HG03354 (cell line): ENCODE results near the gene KSR2.
"Not testable (repeated sequence)": the region's sequence is repeated elsewhere in the genome, so short reads cannot be mapped to it uniquely, and the experiment has no call there.

Experiments
- ATAC-seq: cut with Tn5 transposase; IDR thresholded peaks from one replicate; pipeline ENCODE4 v1.9.1; 2021; ENCODE audit warnings: mild to moderate bottlenecking; ENCODE audit not compliant: unreplicated experiment, poor library complexity, severe bottlenecking

KSR2 gene

DNA sequence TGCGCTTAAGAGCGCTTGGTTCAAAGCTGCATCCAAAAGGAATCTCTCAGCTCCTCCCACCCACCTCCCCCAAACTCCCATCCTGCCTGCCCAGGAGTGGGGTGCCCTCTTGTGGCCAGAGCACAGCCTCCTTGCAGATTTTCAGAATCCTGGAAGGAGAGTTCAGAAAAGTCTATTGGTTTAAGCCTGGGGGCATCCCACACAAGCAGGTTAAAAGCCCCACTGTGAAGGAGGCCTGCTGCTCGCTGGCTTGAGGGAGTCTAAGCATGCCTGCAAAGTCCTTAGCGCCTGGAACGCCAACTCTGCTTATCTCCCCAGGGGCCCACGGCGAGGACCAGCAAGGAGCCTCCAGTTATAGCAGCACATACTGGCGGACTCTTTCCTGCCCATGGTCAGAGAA lies 297.1 kb downstream of the KSR2 start:
- no peak for ATAC-seq

DNA sequence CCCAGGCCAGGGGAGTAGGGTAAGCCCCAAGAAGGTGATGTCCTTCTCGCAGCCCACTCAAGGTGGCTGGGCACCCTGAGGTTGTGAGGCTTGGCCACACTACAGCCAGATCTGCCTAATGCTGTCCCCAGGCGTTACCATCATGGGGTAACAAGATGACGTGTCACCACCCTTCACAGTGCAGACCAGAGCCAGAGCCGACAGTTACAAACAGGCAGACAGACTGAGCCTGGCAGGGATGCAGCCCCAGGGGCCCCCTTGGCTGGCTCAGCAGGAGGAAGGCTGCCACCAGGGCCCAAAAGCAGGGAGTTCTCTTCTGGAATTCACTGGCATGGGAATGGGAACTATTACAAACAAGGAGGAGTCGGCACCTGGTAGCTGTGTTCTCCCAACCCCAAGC lies 304.6 kb downstream of the KSR2 start:
- ATAC-seq: no peak

DNA sequence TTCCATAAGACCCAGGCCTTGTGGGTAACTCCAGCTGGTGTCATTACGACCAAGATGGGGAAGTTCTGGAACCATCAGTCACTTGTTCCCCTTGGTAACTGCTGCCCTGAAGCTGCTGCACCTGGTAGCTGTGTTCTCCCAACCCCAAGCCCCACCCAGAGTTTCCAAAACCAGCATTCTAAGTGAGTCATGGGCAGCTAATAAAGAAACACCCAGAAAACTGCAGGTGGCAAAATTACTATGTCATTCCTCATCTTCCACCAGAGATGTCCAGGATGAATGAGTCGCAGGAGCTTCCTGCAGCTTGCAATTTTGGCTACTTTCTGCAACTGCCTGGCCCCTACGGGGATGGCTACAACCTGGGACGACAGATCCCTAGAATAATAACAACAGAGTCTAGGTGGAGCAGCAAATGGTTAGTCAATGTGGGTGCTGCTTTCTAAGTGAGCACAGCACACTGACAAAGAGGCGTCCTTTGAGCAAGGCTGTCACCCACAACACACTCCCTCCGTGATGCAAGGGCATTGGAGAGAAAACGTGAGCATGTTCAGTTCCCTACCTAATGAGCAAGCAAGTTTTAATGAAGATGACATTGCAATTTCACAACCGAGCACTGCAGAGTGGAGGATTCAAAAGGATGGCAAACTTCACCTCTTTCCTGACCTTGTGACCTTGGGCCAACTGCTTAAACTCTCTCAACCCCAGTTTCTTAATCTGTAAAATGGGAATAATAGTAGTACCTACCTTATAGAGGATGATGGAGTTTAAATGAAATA lies 306.0 kb downstream of the KSR2 start:
- ATAC-seq: no peak

DNA sequence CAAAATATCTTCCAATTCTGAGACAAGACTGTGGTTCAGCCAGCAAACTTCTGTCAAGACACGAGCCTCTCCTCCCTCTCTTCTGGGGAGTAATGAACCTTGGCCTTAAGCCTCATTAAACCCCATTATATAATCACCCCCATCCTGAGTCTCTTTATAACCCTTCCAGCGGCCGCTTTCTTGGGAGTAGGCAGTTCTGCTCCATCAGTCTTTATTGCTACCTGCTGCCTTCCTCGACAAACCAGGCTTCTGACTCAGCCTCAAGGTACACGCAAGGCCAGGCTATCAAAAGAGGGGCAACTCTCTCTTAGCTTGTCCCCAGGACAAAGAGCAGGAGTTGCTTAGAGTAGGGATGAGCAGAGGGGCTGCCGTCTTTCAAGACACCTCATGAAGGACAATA lies 306.6 kb downstream of the KSR2 start:
- no peak for ATAC-seq

DNA sequence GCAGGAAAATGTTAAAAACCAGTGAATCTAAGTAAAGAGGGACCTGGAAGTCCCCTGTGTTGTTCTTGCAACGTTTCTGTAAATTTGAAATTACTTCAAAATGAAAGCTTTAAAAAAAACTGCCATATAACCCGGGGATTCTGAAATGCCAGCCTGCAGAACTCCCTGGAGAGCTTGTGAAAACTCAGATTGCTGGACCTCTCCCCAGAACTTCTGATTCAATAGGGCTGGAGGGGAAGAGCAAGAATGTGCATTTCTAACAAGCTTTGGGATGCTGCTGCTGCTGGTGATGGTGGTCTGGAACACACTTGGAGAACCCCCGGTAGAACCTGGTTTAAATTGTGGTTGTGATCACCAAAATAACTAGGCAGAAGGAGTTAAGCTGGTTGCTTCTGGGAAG lies 307.3 kb downstream of the KSR2 start:
- ATAC-seq: no peak

DNA sequence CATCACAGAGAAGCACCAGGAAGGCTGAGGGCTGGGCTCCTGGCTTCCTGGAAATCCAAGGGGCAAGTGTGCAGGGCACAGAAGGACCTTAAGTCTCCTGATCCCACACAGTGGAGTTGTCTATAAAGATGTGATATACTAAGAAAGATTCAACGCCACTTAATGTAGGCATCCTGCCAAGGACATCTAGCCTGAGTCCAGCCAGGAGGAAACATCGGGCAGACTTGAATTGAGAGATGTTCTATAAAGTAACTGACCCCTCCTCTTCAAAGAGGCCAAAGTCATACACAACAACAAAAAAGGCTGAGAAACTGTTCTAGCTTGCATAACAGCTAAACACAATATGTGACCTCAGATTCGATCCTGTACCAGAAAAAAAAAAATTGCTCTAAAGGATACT lies 307.9 kb downstream of the KSR2 start:
- ATAC-seq: no peak

DNA sequence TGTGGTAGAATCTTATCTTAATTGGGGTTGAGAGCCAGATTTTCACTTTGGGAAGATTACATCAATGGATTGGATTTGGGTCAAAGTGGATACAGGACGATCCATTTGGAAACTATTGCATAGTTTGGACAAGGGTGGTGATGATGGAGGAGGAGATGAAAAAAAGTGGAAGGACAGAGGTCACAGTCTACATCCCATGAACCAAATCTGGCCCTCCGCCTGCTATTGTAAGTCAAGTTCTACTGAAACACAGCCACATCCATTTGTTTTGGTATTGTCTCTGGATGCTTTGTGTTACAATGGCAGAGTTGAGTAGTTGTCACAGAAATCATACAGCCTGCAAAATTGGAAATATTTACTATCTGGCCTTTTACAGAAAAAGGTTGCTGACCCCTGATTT lies 310.6 kb downstream of the KSR2 start:
- no peak for ATAC-seq

DNA sequence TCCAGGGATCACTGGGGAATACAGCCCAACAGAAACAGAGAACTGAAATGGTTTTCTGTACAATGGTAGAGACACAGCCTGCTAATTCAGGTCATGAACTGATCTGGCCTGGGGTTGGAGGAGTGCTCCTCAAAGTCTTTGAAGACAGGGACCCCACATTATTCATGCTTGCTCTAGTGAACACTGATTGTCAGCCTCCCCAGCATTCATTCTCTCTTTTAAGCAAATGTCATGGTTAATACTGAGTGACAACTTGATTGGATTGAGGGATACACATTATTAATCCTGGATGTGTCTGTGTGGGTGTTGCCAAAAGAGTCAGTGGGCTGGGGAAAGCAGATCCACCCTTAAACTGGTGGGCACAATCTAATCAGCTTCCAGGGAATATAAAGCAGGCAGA lies 319.0 kb downstream of the KSR2 start:
- no peak for ATAC-seq

DNA sequence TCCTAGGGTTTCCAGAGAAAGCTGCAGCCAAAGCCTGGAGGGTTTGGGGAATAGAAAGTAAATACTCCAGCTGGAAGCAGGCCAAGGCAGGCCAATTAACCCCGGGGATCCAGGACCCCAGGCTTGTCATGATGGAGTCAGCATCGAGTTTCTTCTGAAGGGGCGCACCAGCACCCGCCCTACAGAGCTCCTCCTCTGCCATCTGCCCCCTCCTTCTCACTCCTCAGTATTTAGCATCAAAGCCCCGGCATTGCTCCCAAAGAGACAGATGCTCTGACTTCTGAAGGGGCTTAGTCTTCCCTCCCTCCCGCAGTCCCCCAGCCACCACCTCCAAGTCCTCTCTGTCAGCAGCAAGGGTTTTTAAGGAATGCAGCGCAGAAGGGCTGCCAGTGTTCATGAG lies 322.3 kb downstream of the KSR2 start:
- ATAC-seq: no peak

DNA sequence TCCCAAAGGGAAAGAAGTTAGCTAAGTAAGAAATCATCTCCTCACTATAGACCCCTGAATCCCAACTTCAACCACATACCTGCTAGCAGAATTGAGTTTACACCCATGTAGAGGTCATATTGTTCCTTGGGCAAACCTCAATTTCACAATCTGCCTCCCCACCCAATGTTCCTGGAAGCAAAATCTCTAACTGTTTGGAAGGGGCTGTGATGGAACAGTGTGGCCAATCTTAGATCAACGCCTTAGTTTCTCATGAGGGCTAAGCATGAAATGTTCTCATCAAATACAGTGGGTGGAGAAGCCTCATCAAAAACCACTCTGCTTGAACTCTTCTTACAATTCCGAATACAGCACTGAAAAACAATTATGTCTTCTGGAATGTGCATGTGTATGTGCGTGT lies 323.3 kb downstream of the KSR2 start:
- no peak for ATAC-seq

DNA sequence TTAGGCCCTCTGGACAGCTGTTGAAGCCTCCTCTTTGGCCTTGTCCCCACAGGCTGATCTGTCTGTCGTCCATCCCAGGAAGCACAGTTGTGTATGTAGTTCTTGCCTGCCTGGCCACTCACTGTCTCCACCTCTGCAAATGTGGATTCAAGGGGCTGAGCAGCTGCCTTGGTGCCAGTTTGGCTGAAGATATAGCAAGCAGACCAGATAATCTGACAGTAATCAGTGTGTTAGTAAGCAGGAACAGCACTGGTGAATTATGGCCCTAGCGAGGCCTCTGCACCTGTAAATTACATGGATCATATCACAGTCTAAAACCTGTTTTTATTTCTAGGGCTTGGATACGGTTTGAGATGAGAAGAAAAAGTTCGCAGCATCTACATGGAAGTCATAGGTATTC lies 324.8 kb downstream of the KSR2 start:
- no peak for ATAC-seq

DNA sequence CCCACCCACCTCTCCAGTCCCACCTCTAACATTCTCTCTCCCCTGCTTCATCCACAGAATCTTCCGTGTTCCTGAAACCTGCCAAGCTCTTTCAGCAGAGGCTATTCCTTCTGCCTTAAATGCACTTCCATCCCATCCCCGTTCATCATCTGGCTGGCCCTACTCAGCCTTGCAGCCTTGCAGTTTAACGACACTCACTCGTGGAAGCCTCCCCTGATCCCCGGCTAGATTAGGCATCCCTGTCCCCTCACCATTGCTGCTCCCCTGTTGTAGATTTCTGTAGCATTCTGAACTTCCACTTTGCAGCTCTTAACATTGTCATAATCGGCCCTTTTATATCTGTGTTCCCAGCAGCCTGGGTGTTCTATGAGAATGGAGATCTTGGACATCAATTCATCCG lies 326.9 kb downstream of the KSR2 start:
- ATAC-seq: no peak

DNA sequence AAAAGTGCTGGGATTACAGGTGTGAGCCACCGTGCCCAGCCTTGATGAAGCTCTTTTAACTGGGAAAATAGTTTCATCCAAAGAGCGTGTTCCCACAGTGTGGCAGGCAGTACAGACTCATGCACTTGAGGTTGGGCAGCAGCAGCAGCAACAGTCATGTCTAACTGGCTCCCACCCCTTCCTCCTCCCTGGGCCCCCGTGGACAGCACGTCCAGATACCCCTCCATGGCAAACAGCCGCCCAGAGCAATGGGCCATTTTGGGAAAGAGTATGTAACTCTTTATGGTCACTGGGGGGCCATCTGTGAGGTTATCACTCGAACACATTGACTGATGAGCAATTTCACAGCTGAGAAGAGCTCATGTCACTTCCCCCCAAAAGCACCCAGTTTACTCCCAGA lies 328.3 kb downstream of the KSR2 start:
- ATAC-seq: no peak

DNA sequence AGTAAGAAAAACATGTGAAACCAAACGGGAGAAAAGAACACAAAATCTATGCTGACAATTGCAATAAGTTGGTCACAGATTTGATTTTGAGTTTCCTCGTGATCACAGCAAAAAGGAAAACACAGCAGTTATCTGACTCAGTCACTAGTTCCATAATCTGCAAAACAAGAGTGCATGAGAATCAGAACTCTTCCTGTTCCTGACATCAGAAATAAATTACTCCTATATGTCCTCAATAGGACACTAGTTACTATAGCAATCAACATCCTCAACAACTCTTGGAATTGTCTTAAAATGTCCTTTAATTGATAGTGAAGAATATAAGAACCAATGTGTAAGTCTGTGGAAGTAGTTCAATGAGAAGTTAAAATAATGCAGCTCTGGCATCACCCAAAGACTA lies 339.3 kb downstream of the KSR2 start:
- ATAC-seq: no peak

DNA sequence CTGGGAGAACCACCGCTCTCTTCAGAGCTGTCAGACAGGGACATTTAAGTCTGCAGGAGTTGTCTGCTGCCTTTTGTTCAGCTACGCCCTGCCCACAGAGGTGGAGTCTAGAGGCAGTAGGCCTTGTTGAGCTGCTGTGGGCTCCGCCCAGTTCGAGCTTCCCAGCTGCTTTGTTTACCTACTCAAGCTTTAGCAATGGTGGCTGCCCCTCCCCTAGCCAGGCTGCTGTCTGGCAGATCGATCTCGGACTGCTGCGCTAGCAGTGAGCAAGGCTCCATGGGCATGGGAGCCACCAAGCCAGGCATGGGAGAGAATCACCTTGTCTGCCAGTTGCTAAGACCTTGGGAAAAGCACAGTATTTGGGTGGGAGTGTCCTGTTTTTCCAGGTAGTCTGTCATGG lies 340.1 kb downstream of the KSR2 start:
- not testable (repeated sequence) for ATAC-seq

DNA sequence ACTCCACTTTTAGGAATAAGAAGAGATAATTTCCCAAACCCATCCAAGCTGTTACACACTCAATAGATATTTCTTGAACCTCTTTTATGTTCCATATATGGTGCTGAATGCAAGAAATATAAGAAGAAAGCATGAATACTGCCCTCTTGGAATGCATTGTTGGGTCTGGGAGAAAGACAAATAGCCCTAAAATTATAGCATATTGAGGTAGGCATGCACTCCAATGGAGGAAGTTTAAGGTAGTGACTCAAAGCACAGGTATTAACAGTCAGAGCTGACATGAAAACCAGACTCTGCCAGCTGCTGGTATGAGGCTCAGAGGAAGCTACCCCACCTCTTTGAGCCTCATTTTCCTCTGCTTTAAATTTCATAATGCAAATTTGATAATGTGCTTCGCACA lies 346.0 kb downstream of the KSR2 start:
- no peak for ATAC-seq

DNA sequence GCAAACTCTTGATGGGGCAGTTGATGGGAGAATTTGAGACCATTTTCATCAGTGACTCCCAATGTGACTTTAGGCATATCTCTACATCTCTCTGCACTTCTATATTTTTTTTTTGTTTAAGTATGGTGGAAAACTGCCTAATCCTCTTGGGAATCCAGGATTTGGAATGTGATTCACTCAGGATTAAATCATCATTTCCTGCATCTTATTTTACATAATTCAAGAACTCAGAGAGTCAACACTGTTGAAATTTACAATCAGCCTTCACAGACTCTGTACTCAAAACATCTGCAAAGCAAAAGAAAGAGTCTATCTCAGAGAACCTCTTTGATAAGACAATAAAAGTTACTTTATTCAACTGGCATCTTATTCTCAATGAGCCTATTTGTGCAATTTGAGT lies 346.7 kb downstream of the KSR2 start:
- ATAC-seq: no peak

DNA sequence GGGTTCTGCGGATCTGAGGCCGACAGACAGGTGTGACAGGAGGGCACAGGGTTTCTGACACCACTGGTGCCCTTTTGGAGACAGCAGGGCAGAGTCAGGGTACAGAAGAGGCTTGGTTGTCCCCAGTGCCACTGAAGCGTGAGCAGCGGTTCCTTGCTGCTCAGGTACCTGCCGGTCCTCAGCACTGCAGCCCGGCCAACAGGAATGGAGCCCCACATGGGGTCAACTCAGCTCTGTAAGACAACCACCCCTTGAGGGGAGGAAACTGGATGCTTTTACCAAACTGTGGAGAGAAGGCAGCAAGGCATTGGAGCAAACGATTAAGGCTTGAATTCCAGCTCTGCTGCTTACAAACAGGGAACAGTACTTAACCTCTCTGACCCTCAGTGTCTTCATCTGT lies 361.0 kb downstream of the KSR2 start:
- no peak for ATAC-seq

DNA sequence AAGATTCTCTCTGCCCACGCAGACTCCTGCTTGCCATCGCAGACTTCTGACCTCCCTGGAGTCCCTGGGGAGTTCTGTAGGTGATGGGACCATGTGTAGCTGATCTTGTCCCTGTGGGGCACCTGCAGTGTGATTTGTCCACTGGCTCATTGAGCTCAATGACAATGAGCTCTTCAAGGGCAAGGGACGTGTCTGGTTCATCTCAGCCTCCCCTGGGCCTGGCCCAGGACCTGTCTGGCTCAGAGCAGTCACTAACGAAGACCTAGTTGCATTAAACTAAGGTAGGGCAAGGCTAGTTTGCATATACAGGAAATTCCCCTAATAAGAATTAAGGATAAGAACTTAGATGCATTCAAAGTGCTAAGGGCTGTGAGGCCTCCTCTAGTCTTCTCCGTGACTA lies 361.8 kb downstream of the KSR2 start:
- no peak for ATAC-seq

DNA sequence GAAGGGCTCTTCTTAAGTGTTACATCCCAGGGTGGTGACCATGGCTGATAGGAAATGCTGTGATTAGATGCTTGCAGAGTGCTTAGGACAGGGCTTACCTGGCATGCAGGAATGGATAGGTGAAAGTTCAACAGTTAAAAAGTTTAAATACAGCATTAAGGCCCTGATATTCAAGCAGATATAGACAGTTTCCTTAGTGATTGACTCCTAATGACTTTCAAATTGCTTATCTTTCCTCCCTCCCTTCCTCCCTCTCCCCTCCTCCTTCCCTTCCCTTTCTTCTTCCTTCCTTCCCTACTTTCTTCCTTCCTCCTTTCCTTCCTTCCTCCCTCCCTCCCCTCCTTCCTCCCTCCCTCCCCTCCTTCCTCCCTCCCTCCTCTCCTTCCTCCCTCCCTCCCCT lies 362.8 kb downstream of the KSR2 start:
- no peak for ATAC-seq

DNA sequence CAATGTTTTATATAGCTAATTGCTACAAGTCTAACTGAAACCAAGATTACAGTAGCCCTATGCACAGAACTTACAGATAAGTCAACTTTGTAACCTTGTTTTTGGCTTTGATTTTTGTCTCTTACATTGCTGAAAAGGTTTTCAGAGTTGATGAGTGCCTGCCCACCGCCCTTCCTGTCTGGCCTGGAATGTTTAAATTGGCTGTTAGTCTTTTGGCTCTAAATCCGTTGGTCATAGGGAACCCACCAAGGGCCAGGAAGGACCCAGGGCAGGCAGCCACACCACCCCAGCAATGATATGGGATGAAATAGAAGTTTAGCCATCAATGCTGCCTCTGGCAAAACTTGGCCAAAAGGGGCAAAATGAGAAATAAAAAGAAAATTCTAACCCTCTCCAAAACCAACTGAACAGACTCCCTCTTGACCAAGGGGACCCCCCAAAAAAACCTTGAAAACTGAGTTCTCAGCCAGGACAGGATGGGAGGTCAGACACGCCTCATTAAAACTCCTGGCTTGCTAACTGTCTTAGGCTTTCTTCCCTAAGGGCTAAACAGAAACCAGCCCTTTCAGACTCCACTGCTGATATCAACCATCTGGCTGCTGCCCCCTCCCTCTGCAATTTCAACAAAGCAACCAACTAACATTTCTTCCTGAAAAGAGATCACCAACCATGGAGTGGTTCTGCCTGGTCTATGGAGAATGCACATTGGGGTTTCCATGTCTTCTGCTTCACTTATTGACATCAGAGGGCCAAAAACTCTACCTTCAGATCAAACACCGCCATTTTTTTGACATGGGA lies 365.3 kb downstream of the KSR2 start:
- ATAC-seq: no peak
